Spleen (tissue), 11 donors: ENCODE data around the gene ZNF697. TPM values are rescaled to one million over a fixed set of nuclear protein-coding genes. Genes with fewer than 3 reads are reported as not detected.
A peak's percentile ranks its signal among the peaks of the same experiment; 100 is the strongest.

ENCODE experiments used
- DNase-seq: peaks from one replicate; pipeline ENCODE4 v3.0.0-alpha.2; 2020
- H3K27ac ChIP-seq, 8 donors: fragments of 200-600 bp; sonication (generic) in 7 of 8; 1 replicate in 4 of 8; 2 replicates in 4 of 8; pipeline versions ENCODE4 v1.5.0 to v1.8.0; 2016 to 2021; ENCODE audit warnings: inconsistent platforms in 4 of 8, mild to moderate bottlenecking in 4 of 8, moderate library complexity in 1 of 8
- H3K27me3 ChIP-seq, 7 donors: fragments of 200-600 bp; sonication (generic) in 6 of 7; replicated peaks in 1 of 7; 1 replicate in 4 of 7; 2 replicates in 3 of 7; pipeline versions ENCODE4 v1.5.0 to v1.8.0; 2016 to 2021; ENCODE audit warnings: inconsistent platforms in 3 of 7, mild to moderate bottlenecking in 1 of 7
- H3K36me3 ChIP-seq, 6 donors: fragments of 200-600 bp; sonication (generic) in 5 of 6; 1 replicate in 4 of 6; 2 replicates in 2 of 6; pipeline versions ENCODE4 v1.5.0 to v1.8.0; 2016 to 2021; ENCODE audit warnings: inconsistent platforms in 2 of 6
- H3K4me1 ChIP-seq, 6 donors: fragments of 200-600 bp; sonication (generic) in 5 of 6; 1 replicate in 3 of 6; 2 replicates in 3 of 6; pipeline versions ENCODE4 v1.5.0 to v1.8.0; 2016 to 2021; ENCODE audit warnings: inconsistent platforms in 3 of 6
- H3K4me3 ChIP-seq, 8 donors: fragments of 200-600 bp; sonication (generic) in 7 of 8; 1 replicate in 4 of 8; 2 replicates in 4 of 8; pipeline versions ENCODE4 v1.5.0 to v1.8.0; 2016 to 2021; ENCODE audit warnings: inconsistent platforms in 4 of 8, mild to moderate bottlenecking in 4 of 8, moderate library complexity in 2 of 8
- H3K9me3 ChIP-seq, 8 donors: fragments of 200-600 bp; sonication (generic) in 7 of 8; 1 replicate in 4 of 8; 2 replicates in 4 of 8; pipeline versions ENCODE4 v1.5.0 to v1.8.0; 2016 to 2021; ENCODE audit warnings: inconsistent platforms in 4 of 8
- CTCF ChIP-seq, 11 experiments: fragments of 200-600 bp in 7 of 11; fragments of 450-650 bp in 4 of 11; sonication (generic) in 4 of 11; IDR thresholded peaks in 8 of 11; conservative IDR thresholded peaks in 3 of 11; 1 replicate in 7 of 11; 2 replicates in 4 of 11; pipeline versions ENCODE4 v1.4.0 to v1.8.0; 2016 to 2021; ENCODE audit warnings: antibody characterized with exemption in 11 of 11, inconsistent platforms in 4 of 11, mild to moderate bottlenecking in 1 of 11
- POLR2A ChIP-seq, 3 donors: fragments of 450-650 bp; IDR thresholded peaks; one replicate each; pipeline ENCODE4 v1.5.1; 2017; ENCODE audit warnings: antibody characterized with exemption in 3 of 3, mild to moderate bottlenecking in 1 of 3
- POLR2AphosphoS5 ChIP-seq, 3 donors: sonication (generic); formaldehyde crosslinking; IDR thresholded peaks; one replicate each; pipeline ENCODE4 v1.5.1; 2017; ENCODE audit warnings: antibody characterized with exemption in 3 of 3
- WGBS, 5 donors: extraction: QIAGEN DNeasy Blood & Tissue Kit in 3 of 5; methylation state at CpG; one replicate each; pipeline versions ENCODE4 v1.1.5 to v1.1.7; 2013 to 2018; 5-methylcytosine and 5-hydroxymethylcytosine counted together
- intact Hi-C: fragments of 100-400 bp; cut with DNase I; formaldehyde crosslinking; loops from one replicate; pipeline ENCODE4 v1.15.0; 2023; ENCODE audit warnings: low total_unique reads
- polyA plus RNA-seq, 3 donors: library from polyadenylated mRNA; stranded (reverse); fragments of 200-250 nt; gene quantifications; one replicate each; pipeline ENCODE4 v1.2.1, GENCODE V29; 2013
- total RNA-seq, 7 donors: library from RNA; depleted of rRNA in 3 of 7; stranded (reverse); fragments of >200 nt in 3 of 7; fragmentation: NEBNext Ultra II Directional in 4 of 7; extraction: Animal tissue kit (Norgen Biotek cat#: 25700) in 4 of 7; gene quantifications; one replicate each; pipeline versions ENCODE4 v1.1.0 to v1.2.1, GENCODE V29; 2016 to 2021
- donor health status: healthy with polysubstance abuse.
- donor health status: DM: no; HTN: no; CAD: no; lungs with moderate emphysema.
- donor health status: DM: no; HTN: no; CAD: no.
- donor health status: Bipolar disorder and iron deficiency.
- donor health status: healthy.
- donor health status: DM: no; HTN: no; CAD: no.
- donor health status: DM: yes; HTN: yes; CAD: no.

Gene ZNF697
- total and polyA plus RNA-seq, 10 donors = 0.38 to 6.6 (median 5.5) TPM

- intact Hi-C loops = loop anchor here (5.0 kb wide), 1 partner anchor 67 kb away; no protein-coding TSS in a partner anchor
- H3K4me3 ChIP-seq = no peak overlapping the region
- no peak for DNase-seq
- H3K27ac ChIP-seq = no peak overlapping the region
- no peaks in the 10 kb centered on the region for H3K36me3 ChIP-seq
- WGBS, 5 donors = 92 to 100% (median 96%) methylated on average over 1 of the region's 1 CpG
- H3K27me3 ChIP-seq = peaks cover 0 to 16% (median 0%) of the 10 kb centered on the region in 7 donors
- no peaks in the 10 kb centered on the region for H3K9me3 ChIP-seq
- peaks cover 0 to 11% (median 9%) of the 10 kb centered on the region in 6 donors for H3K4me1 ChIP-seq
- TF ChIP-seq POLR2A (IDR thresholded peaks at IDR 0.05) = no peak
- no peak for TF ChIP-seq POLR2AphosphoS5 (IDR thresholded peaks at IDR 0.05)
These were observed 31.2 kb upstream of the ZNF697 start for GRCh38 chr1:119679223-119679622.

DNA sequence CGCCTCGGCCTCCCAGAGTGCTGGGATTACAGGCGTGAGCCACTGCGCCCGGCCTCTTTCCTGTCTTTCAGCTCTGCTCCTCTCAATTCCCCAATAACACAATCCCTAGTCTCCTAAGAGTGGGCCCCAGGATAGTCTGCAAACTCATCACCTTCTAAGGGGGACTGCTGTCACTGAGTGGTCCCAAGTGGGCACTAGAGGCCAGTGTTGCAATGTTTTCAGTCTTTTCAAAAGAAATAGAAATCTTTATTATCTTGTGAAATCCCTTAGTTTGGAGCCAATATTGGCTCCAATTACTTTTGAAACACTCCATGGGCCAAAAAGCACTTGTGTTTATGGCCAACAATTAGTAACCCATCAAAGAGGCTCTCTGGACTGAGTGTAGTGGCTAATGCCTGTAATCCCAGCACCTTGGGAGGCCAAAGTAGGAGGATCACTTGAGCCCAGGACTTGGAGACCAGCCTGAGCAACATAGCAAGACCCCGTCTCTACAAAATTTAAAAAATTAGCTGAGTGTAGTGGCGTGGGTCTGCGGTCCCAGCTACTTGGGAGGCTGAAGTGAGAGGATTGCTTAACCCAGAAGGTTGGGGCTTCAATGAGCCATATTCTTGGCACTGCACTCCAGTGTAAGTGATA is 28.6 kb upstream of the ZNF697 start:
- WGBS, 5 donors = 80 to 92% (median 87%) methylated on average over 8 of the region's 8 CpGs
- no peak for DNase-seq
- no peaks in the 10 kb centered on the region for H3K36me3 ChIP-seq
- H3K27me3 ChIP-seq = peaks cover 0 to 16% (median 0%) of the 10 kb centered on the region in 7 donors
- no peak for TF ChIP-seq POLR2AphosphoS5 (IDR thresholded peaks at IDR 0.05)
- TF ChIP-seq CTCF (IDR thresholded peaks at IDR 0.05 in 8 of 11, conservative IDR thresholded peaks at IDR 0.05 in 3 of 11) = no peak
- peaks cover 0 to 12% (median 9%) of the 10 kb centered on the region in 6 donors for H3K4me1 ChIP-seq
- no peak overlapping the region for H3K27ac ChIP-seq
- intact Hi-C loops = loop anchor here (5.0 kb wide), 1 partner anchor 64 kb away; no protein-coding TSS in a partner anchor
- no peak overlapping the region for H3K4me3 ChIP-seq
- no peaks in the 10 kb centered on the region for H3K9me3 ChIP-seq

GRCh38 chr1:119675349-119676345 is 27.6 kb upstream of the ZNF697 start:
- peaks cover 0 to 12% (median 9%) of the 10 kb centered on the region in 6 donors for H3K4me1 ChIP-seq
- TF ChIP-seq POLR2A (IDR thresholded peaks at IDR 0.05) (no peak), CTCF (IDR thresholded peaks at IDR 0.05 in 8 of 11, conservative IDR thresholded peaks at IDR 0.05 in 3 of 11) (peak; percentile 48 to 86 (median 78)), POLR2AphosphoS5 (IDR thresholded peaks at IDR 0.05) (no peak)
- intact Hi-C loops = loop anchor here (5.0 kb wide), 1 partner anchor 63 kb away; no protein-coding TSS in a partner anchor
- H3K4me3 ChIP-seq = peak overlapping the region in 7 of 8 donors; percentile 17 to 64 (median 26)
- H3K36me3 ChIP-seq = no peaks in the 10 kb centered on the region
- H3K27me3 ChIP-seq = peaks cover 0 to 16% (median 0%) of the 10 kb centered on the region in 7 donors
- peak overlapping the region in 2 of 8 donors; percentile 34 to 42 for H3K27ac ChIP-seq
- no peak for DNase-seq
- no peaks in the 10 kb centered on the region for H3K9me3 ChIP-seq
- WGBS, 5 donors = 18 to 25% (median 20%) methylated on average over 16 of the region's 16 CpGs

DNA sequence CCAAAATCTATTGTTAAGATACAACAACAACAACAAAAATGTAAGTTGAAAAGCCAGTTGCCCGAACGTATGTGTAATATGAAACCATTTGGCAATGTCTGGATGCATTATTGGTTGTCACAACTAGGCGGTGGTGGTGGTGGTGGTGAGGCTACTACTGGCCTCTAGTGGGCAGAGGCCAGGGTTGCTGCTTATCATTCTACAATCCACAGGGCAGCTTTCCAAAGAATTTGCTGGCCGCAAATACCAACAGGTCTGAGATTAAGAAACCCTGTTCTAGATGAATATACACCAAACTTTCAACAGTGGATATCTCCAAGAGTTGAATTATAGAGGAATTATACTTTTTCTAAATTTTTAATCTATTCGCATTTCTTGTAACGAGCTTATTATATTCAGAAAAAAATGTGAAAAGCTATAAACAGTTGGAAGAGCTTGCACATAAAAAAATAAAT is 26.8 kb upstream of the ZNF697 start:
- peak overlapping the region in 4 of 8 donors; percentile 26 to 64 (median 36) for H3K4me3 ChIP-seq
- intact Hi-C loops = loop anchor here (5.0 kb wide), 1 partner anchor 63 kb away; no protein-coding TSS in a partner anchor
- DNase-seq = no peak

More for the DNA sequence above, 26.8 kb upstream of the ZNF697 start:
- H3K4me1 ChIP-seq = peaks cover 0 to 12% (median 9%) of the 10 kb centered on the region in 6 donors
- H3K36me3 ChIP-seq = no peaks in the 10 kb centered on the region
- no peak for TF ChIP-seq POLR2A (IDR thresholded peaks at IDR 0.05)
- TF ChIP-seq CTCF (IDR thresholded peaks at IDR 0.05 in 8 of 11, conservative IDR thresholded peaks at IDR 0.05 in 3 of 11) = peak in 3 of 11 experiments; percentile 31 to 60 (median 49)
- TF ChIP-seq POLR2AphosphoS5 (IDR thresholded peaks at IDR 0.05) = no peak
- H3K27me3 ChIP-seq = peaks cover 0 to 16% (median 0%) of the 10 kb centered on the region in 7 donors
- 40 to 79% (median 70%) methylated on average over 5 to 6 of the region's 6 CpGs for WGBS, 5 donors
- H3K9me3 ChIP-seq = no peaks in the 10 kb centered on the region
- peak overlapping the region in 2 of 8 donors; percentile 34 to 42 for H3K27ac ChIP-seq
